G401 (cell line): ENCODE data around the gene KCNA3. TPM values are rescaled to one million over a fixed set of nuclear protein-coding genes. Genes with fewer than 3 reads are reported as not detected.
A peak's percentile ranks its signal among the peaks of the same experiment; 100 is the strongest.

Source experiments
- DNase-seq: peaks from one replicate; pipeline ENCODE4 v3.0.0-alpha.2; 2015; ENCODE audit warnings: low spot score
- in situ Hi-C: cut with HindIII; loops from 2 replicates; pipeline ENCODE4 v1.10.0; 2016; ENCODE audit warnings: low sequenced_read_pairs, mixed read lengths
- total RNA-seq: library from RNA; depleted of rRNA; stranded (reverse); fragments of >200 nt; shearing (Covaris generic); gene quantifications from 2 replicates; pipeline ENCODE4 v1.2.3, GENCODE V29; 2014

The KCNA3 gene
- total RNA-seq, 1 experiment from 2014 or later: not detected

- no peak for DNase-seq
- in situ Hi-C loops: no loop called here
These were observed 28.7 kb downstream of the KCNA3 start for GRCh38 chr1:110645821-110646735.

DNA sequence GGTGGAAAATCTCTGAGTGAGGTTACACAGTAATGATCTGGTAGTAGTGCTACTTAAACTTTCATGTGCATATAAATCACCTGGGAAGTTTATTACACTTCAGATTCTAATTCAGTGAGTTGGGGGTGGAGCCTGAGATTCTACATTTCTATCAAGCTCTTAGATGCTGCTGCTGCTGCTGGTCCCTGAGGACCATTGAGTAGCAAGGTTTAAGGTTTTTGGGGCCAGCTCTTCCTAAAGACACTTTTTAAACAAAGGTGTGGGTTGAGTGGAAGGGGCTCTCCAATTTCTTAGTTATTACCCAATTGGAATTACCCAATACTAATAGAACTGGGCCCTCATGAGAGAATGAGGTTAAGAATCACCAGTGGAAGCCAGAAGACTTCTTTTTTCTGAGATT, 29.5 kb downstream of the KCNA3 start:
- in situ Hi-C loops: no loop called here
- DNase-seq: no peak

GRCh38 chr1:110643879-110644472, 30.8 kb downstream of the KCNA3 start:
- in situ Hi-C loops: no loop called here
- DNase-seq: no peak

DNA sequence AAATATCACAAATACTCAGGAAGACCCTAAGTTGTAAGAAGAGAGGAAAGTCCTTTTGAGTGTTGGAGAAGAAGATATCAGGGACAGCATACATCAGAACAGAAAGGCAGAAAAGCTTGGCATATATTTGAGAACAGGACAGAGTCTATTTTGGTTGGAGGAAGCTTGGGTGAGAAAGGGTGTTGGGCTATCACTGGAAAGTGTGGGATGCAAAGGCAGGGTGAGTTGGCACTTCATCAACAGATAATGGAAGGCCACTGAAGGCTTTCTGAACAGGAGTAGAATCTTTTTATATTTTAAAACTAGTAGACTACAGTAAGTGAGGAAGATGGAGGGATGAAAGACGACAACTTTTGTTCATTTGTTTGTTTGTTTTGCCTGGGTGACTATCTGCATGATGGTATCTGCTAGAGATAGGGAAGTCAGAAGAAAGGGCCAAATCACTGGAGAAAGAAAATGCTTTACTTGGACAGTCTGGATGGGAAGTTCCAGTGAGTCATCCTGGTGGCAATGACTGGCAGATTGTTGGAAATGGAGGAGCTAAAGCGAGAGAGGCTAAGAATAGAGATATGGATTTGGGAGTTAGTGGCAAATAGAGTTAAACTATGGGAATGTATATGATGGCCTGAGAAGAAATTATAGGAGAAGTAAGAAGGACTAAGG, 34.9 kb downstream of the KCNA3 start:
- in situ Hi-C loops: no loop called here
- DNase-seq: no peak

GRCh38 chr1:110638556-110638955, 36.2 kb downstream of the KCNA3 start:
- in situ Hi-C loops: no loop called here
- DNase-seq: no peak

DNA sequence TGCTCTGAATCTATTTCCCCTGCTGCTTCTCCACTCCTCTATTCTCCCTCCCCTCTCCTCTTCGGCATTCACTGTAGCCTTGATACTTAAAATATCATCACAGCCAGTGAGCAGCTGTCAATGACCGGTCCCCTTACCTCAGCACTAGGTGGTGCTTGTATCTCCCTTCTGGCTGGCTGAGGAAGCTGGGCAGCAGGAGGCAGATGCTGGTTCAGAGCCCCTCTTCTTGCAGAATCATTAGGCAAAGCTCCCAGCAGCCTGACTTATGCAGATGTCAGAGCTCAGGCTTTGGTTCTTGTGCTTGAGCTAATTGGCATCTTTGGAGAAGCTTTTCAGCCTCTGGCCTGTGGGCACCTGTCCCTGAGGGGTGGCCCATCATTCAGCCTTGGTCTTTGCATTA, 36.7 kb downstream of the KCNA3 start:
- in situ Hi-C loops: no loop called here
- no peak for DNase-seq

GRCh38 chr1:110637475-110637874, 37.3 kb downstream of the KCNA3 start:
- in situ Hi-C loops: no loop called here
- no peak for DNase-seq

DNA sequence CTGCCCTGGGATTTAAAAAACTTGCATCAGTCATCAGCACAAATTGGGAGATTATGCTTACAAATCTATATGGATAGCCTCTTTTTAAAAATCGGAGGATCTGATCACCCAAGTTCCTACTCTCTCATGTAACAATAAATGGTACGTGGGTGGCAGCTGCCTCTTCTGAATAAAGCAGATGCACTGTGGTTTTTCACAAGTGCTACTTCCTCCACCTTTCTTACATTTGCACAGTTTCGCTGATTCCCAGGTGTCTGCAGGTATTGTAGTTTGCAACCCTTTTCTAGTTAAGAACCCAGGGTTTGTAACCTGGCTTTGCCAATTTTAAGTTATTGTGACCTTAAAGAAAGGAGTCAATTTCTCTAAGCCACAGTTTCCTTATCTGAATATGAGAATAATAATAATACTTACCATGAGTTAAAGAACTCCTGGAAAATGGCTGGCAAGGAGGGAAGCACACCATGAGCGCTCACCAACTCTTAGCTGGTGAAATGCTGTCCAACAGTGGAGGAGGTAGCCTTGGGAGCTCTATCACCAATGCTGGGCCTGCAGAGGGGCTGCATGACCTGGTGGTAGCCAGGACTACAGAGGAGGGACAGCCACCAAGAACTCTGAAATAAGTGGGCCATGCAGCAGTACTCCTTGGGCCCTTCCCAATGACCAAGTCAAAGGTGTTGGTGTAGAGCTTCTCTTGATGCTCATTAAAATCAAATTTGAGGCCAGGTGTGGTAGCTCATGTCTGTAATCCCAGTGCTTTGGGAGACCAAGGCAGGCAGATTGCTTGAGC, 38.4 kb downstream of the KCNA3 start:
- no peak for DNase-seq
- in situ Hi-C loops: no loop called here

DNA sequence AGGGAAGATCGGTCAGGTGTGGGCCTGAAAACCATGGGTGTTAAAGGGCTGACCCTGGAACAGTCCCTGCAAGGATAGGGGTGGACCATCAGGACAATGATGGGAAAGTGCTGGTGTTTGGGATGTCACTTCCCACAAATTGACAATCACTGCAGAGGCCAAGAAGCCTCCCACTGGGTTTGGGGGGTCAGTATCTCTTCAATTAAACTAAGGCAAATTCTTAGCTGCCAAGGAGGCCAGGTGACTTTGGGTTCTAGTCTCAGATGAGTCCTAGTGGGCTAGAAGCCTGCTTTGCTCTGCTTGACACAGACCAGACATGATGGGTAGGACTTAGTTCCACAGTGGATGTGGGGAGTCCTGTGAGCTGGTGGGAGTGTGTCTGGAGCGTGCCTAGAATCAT, 39.3 kb downstream of the KCNA3 start:
- DNase-seq: no peak
- in situ Hi-C loops: no loop called here

DNA sequence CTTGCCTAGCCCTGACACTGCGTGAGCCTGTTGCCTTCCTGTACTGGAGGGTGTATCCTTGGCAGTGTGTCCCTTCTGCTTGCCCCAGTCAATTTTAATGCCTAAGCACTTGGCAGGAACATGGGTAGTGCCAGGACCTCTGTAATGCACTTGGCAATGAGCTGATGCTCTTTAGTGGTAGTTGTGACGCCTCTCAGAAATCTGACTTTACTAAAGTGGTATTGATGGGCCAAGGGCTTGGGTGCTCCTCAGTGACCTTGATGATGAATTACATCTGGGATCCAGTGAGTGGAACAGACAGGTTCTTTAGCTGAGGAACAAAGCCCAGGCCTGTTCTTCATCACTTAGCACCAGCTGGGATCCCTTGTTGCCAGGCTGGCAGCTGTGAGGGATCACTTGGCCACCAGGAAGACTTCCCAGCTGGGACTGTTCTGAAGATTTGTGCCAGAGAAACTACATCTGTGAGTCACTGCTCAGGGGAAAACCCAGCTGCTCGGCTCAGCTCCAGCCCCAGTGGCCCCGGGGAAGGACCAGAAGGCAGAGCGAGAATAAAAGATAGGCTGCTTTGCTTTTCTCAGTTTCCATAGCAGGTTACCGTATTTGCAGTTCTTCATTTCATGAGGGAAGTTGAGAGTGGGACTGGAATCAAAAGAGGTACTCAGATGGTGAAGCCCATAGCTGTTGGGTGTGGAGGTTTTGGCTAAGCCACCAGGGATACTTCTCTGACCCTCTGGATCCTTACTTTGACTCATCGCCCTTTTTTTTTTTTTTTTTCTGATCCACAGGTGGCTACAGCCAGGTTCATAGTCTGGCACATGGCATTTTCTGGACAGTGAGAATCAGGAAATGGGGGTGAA, 40.1 kb downstream of the KCNA3 start:
- in situ Hi-C loops: no loop called here
- no peak for DNase-seq

GRCh38 chr1:110634086-110634454, 40.7 kb downstream of the KCNA3 start:
- in situ Hi-C loops: no loop called here

GRCh38 chr1:110633646-110634030, 41.1 kb downstream of the KCNA3 start:
- in situ Hi-C loops: no loop called here

More at GRCh38 chr1:110634086-110634454, 40.7 kb downstream of the KCNA3 start:
- DNase-seq: no peak

GRCh38 chr1:110631836-110632620, 42.7 kb downstream of the KCNA3 start:
- no peak for DNase-seq
- in situ Hi-C loops: no loop called here

More at GRCh38 chr1:110633646-110634030, 41.1 kb downstream of the KCNA3 start:
- DNase-seq: no peak

DNA sequence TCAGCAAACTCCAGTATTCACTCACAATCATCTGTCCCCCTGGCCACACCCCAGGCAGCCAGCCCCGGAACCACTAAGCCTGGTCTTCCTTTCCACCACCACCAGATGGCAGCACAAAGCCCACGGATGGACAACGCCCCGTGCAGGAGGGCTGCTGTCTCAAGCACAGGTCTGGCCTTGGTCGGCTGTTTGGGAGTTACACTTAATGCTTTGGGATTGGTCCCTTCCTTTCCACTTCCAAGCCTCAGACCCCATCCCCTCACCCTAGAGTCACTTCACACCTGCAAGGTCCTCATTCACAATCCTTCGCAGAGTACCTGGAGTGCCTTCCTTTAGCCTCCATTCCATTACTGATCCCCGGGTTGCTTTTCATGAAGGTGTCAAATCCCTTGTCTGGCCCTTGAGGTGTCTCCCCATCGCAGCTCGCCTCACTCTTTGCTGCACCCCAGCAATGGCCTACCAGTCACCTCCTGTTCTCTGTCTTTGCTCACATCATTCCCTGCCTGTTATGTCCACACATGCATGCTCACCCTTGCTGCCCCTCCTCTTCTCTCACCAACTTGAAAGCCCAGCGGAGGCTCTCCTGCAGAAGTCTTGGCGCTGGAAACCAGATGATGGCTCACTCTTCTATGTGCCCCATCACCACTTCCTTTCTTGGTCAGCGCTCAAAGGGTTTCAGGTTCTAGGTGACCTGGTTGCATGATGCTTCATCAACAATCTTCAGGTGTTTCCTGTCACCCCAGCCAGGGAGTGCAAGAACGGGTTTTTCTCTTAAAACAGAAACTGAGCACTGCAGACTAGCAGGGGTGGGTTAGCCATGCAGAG, 43.7 kb downstream of the KCNA3 start:
- in situ Hi-C loops: no loop called here
- peak; percentile 84 for DNase-seq

GRCh38 chr1:110628323-110629105, 46.2 kb downstream of the KCNA3 start:
- in situ Hi-C loops: no loop called here
- DNase-seq: no peak

DNA sequence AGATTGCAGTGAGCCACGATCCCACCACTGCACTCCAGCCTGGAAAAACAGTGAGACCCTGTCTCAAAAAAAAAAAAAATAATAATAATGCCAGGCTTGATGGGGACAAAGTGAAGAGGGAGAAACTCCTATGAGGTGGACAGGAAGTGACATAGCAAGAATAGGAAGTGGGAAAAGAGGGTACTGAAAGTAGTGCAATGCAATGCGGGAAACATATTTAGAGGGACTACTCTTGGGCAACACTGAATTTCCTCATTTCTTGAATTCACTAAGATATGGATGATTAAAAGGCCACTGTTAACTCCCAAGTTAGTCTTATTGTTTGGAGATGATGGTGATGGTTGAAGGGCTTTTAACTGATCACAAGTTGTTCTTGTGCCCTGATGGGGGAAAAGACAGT, 47.0 kb downstream of the KCNA3 start:
- in situ Hi-C loops: no loop called here
- DNase-seq: no peak
